Smooth muscle cell (in vitro differentiated cells): ENCODE results near the gene MEGF11. TPM values are rescaled to one million over a fixed set of nuclear protein-coding genes. Genes with fewer than 3 reads are reported as not detected.

ENCODE experiments used
- DNase-seq: peaks from one replicate; lab custom pipeline; 2025; ENCODE audit not compliant: unreplicated experiment; lab: John Stamatoyannopoulos, UW
- H2AFZ ChIP-seq: fragments of 200-600 bp; sonication (generic); 2 replicates; pipeline ENCODE4 v1.6.0; 2016; ENCODE audit warnings: antibody characterized with exemption, low read depth, mild to moderate bottlenecking
- H3F3A ChIP-seq: fragments of 200-600 bp; sonication (generic); 2 replicates; pipeline ENCODE4 v1.6.0; 2017; ENCODE audit warnings: antibody characterized with exemption, low read depth
- H3K27ac ChIP-seq: fragments of 200-600 bp; sonication (generic); 2 replicates; pipeline ENCODE4 v1.5.1; 2016; ENCODE audit warnings: low read depth, mild to moderate bottlenecking
- H3K27me3 ChIP-seq: fragments of 200-600 bp; sonication (generic); 2 replicates; pipeline ENCODE4 v1.6.1; 2016; ENCODE audit warnings: low read depth, mild to moderate bottlenecking
- H3K36me3 ChIP-seq: fragments of 200-600 bp; sonication (generic); 2 replicates; pipeline ENCODE4 v1.5.1; 2016; ENCODE audit warnings: low read depth
- H3K4me1 ChIP-seq: fragments of 200-600 bp; sonication (generic); 2 replicates; pipeline ENCODE4 v1.5.1; 2016; ENCODE audit warnings: low read depth
- H3K4me2 ChIP-seq: fragments of 200-600 bp; sonication (generic); 2 replicates; pipeline ENCODE4 v1.6.0; 2016; ENCODE audit warnings: mild to moderate bottlenecking
- H3K4me3 ChIP-seq: fragments of 200-600 bp; sonication (generic); 2 replicates; pipeline ENCODE4 v1.5.1; 2016; ENCODE audit warnings: mild to moderate bottlenecking
- H3K79me2 ChIP-seq: fragments of 200-600 bp; sonication (generic); 2 replicates; pipeline ENCODE4 v1.6.0; 2016; ENCODE audit warnings: low read depth, mild to moderate bottlenecking
- H3K9ac ChIP-seq: fragments of 200-600 bp; sonication (generic); 2 replicates; pipeline ENCODE4 v1.6.0; 2016; ENCODE audit warnings: low read depth
- H3K9me3 ChIP-seq: fragments of 200-600 bp; sonication (generic); replicated peaks from 2 replicates; pipeline ENCODE4 v1.5.1; 2016; ENCODE audit warnings: low read depth
- H4K20me1 ChIP-seq: fragments of 200-600 bp; sonication (generic); 2 replicates; pipeline ENCODE4 v1.6.0; 2016; ENCODE audit warnings: low read depth
- CTCF ChIP-seq: fragments of 200-600 bp; sonication (generic); IDR thresholded peaks from 2 replicates; pipeline ENCODE4 v1.5.1; 2017; ENCODE audit warnings: borderline replicate concordance, mild to moderate bottlenecking, antibody characterized with exemption; ENCODE audit not compliant: insufficient read depth, poor library complexity, severe bottlenecking
- WGBS: methylation state at CpG from one replicate; pipeline ENCODE4 v1.1.7; 2016; ENCODE audit warnings: low lambda C conversion rate; 5-methylcytosine and 5-hydroxymethylcytosine counted together
- polyA plus RNA-seq: library from polyadenylated mRNA; unstranded; fragments of >200 nt; fragmentation: Nextera tagmentation; extraction: Ambion mirVana; gene quantifications from 2 replicates; pipeline ENCODE4 v1.2.1, GENCODE V29; 2016
- total RNA-seq: library from RNA; depleted of rRNA; stranded (reverse); fragments of >200 nt; gene quantifications from 2 replicates; pipeline ENCODE4 v1.2.3, GENCODE V29; 2014

MEGF11 gene
- total and polyA plus RNA-seq, 2 experiments from 2014 or later = 0.08 TPM; not detected in 1

- peaks cover 44% of the 10 kb centered on the region for H3K27me3 ChIP-seq
- H4K20me1 ChIP-seq = no peaks in the 10 kb centered on the region
- no peaks in the 10 kb centered on the region for H3F3A ChIP-seq
- 69% methylated on average over 3 of the region's 3 CpGs for WGBS
- no peak overlapping the region for H3K9ac ChIP-seq
- TF ChIP-seq CTCF = no peak
- H3K9me3 ChIP-seq = no peaks in the 10 kb centered on the region
- H3K36me3 ChIP-seq = no peaks in the 10 kb centered on the region
- no peak overlapping the region for H3K4me3 ChIP-seq
- H3K79me2 ChIP-seq = no peaks in the 10 kb centered on the region
- no peak for DNase-seq
- no peak overlapping the region for H3K4me2 ChIP-seq
- no peak overlapping the region for H2AFZ ChIP-seq
- H3K27ac ChIP-seq = no peak overlapping the region
- peaks cover 18% of the 10 kb centered on the region for H3K4me1 ChIP-seq
Observed at GRCh38 chr15:66130496-66131034, 123.0 kb downstream of the MEGF11 start.

GRCh38 chr15:66129586-66129985 lies 124.0 kb downstream of the MEGF11 start:
- Histone ChIP-seq H3K4me3 (no peak overlapping the region), H4K20me1 (no peaks in the 10 kb centered on the region), H3K9me3 (no peaks in the 10 kb centered on the region), H3K27ac (no peak overlapping the region), H2AFZ (no peak overlapping the region), H3K9ac (no peak overlapping the region), H3K4me2 (no peak overlapping the region), H3K79me2 (no peaks in the 10 kb centered on the region), H3K27me3 (peaks cover 42% of the 10 kb centered on the region), H3K4me1 (peaks cover 21% of the 10 kb centered on the region), H3K36me3 (no peaks in the 10 kb centered on the region), H3F3A (no peaks in the 10 kb centered on the region)
- TF ChIP-seq CTCF = no peak
- DNase-seq = no peak
- WGBS = 83% methylated on average over 7 of the region's 7 CpGs

- Histone ChIP-seq H3K9ac (no peak overlapping the region), H3K9me3 (no peaks in the 10 kb centered on the region), H3K4me1 (peaks cover 11% of the 10 kb centered on the region), H3K79me2 (no peaks in the 10 kb centered on the region), H2AFZ (no peak overlapping the region), H3K27ac (no peak overlapping the region), H3K27me3 (peaks cover 49% of the 10 kb centered on the region), H3K4me3 (no peak overlapping the region), H4K20me1 (no peaks in the 10 kb centered on the region), H3F3A (no peaks in the 10 kb centered on the region), H3K4me2 (no peak overlapping the region), H3K36me3 (no peaks in the 10 kb centered on the region)
- TF ChIP-seq CTCF = no peak
- 81% methylated on average over 8 of the region's 8 CpGs for WGBS
- DNase-seq = no peak
Observed at GRCh38 chr15:66128116-66128680, 125.4 kb downstream of the MEGF11 start.

- no peak for TF ChIP-seq CTCF
- Histone ChIP-seq H3K4me2 (no peak overlapping the region), H3F3A (no peaks in the 10 kb centered on the region), H3K4me1 (peaks cover 8% of the 10 kb centered on the region), H4K20me1 (no peaks in the 10 kb centered on the region), H3K9me3 (no peaks in the 10 kb centered on the region), H3K79me2 (no peaks in the 10 kb centered on the region), H3K9ac (no peak overlapping the region), H3K27ac (no peak overlapping the region), H3K4me3 (no peak overlapping the region), H3K36me3 (no peaks in the 10 kb centered on the region), H3K27me3 (peaks cover 45% of the 10 kb centered on the region), H2AFZ (no peak overlapping the region)
- 86% methylated on average over 5 of the region's 5 CpGs for WGBS
- no peak for DNase-seq
Observed at GRCh38 chr15:66126456-66126855, 127.1 kb downstream of the MEGF11 start.
